ENCODE data around the gene CRYAA.
"Not testable (repeated sequence)": the region's sequence is repeated elsewhere in the genome, so short reads cannot be mapped to it uniquely, and the experiment has no call there.

The CRYAA gene, protein sequence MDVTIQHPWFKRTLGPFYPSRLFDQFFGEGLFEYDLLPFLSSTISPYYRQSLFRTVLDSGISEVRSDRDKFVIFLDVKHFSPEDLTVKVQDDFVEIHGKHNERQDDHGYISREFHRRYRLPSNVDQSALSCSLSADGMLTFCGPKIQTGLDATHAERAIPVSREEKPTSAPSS

DNA sequence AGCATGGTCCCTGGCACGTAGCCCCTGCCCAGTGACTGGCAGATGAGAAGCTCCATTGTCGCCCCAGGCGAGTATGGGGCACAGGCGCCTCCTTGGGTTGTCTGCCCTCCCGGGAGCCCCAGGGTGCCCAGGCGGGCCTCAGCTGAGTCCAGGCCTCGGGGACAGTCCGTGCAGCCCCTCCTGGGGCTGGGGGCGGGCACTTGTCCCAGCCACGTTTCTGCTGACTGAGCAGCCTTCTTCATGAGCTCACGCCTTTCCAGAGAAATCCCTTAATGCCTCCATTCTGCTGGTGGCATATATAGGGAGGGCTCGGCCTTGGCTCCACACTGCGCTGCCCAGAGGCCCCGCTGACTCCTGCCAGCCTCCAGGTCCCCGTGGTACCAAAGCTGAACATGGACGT, at the start of gene CRYAA:
Gene CRYAA, plus strand, starts transcription at position 301 of the 400 bp plus-strand sequence. Its CDS starts 92 bp downstream, at position 393.
- not testable (repeated sequence) for H3K36me3 ChIP-seq (ENCODE audit: insufficient read depth, low read length); H2AFZ ChIP-seq (ENCODE audit: low read length, unreplicated experiment); H3K27me3 ChIP-seq (ENCODE audit: insufficient read depth, low read length); H3K4me3 ChIP-seq (ENCODE audit: low read depth, low read length); H3K4me1 ChIP-seq (ENCODE audit: control insufficient read depth, insufficient read depth, low read length, unreplicated experiment); H3K27ac ChIP-seq (ENCODE audit: low read depth, low read length); H3K79me2 ChIP-seq (ENCODE audit: control insufficient read depth, insufficient read depth, low read length, unreplicated experiment)

DNA sequence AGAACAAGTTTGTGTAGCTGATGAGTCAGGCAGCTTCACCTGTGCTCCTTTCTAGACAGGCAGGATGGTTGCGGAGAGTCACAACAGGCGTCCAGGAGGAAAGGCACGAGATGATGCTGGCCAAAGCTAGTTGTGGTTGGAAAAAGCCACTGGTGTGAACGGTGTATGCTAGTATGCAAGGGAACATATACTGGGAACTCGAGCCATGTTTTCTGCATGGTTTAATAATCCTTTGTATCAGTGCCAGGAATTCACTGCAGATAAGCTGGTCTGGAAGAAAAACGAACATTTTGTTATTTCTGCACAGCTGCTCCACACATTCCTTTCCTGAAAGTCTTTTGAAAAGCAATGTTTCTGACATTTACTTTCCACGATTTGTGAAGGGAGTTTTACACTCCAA, 38.7 kb upstream of the CRYAA start:
- H3K36me3 ChIP-seq (ENCODE audit: insufficient read depth, low read length); H3K27ac ChIP-seq (ENCODE audit: low read depth, low read length); H3K79me2 ChIP-seq (ENCODE audit: control insufficient read depth, insufficient read depth, low read length, unreplicated experiment); H3K4me1 ChIP-seq (ENCODE audit: control insufficient read depth, insufficient read depth, low read length, unreplicated experiment); H2AFZ ChIP-seq (ENCODE audit: low read length, unreplicated experiment); H3K4me3 ChIP-seq (ENCODE audit: low read depth, low read length); H3K27me3 ChIP-seq (ENCODE audit: insufficient read depth, low read length): not testable (repeated sequence)

DNA sequence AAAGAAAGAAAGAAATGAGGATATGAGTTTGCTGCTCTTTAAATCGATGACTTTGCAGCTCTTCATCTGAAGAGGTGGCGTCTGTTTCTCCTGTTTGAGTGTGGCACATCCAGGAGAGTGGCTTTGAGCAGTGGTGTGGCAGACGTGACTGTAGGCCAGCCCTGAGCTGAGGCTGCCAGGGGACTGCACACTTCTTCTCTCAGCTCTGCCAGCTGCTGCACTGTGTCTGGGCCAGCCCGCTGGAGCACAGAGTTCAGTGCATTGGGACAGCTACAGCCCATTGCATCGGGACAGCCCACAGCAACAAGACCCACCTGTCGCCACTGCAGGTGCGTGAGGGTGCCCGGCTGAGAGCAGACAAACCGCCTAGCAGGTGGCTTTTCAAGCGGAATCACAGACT, 34.3 kb upstream of the CRYAA start:
- H3K27me3 ChIP-seq (ENCODE audit: insufficient read depth, low read length); H3K36me3 ChIP-seq (ENCODE audit: insufficient read depth, low read length); H2AFZ ChIP-seq (ENCODE audit: low read length, unreplicated experiment); H3K79me2 ChIP-seq (ENCODE audit: control insufficient read depth, insufficient read depth, low read length, unreplicated experiment); H3K27ac ChIP-seq (ENCODE audit: low read depth, low read length); H3K4me1 ChIP-seq (ENCODE audit: control insufficient read depth, insufficient read depth, low read length, unreplicated experiment); H3K4me3 ChIP-seq (ENCODE audit: low read depth, low read length): not testable (repeated sequence)

DNA sequence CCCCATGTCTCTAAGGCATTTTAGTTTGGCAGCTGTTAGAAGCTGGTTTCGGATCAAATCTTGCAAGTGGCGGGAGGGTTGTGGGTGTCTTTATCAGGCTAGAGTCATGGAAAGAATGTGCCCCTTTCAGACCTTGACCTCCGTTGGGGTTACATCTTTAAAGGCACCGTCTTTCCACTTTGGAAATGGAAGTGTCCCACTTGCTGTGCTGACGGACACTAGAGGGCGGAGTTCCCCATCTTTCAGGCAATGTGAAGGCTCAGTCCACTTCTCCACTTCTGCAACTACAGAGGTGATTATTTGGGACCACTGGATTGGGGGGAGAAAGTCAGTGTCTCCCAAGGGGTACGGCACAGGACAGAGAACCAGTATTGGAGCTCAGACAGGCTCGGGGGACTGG, 29.9 kb upstream of the CRYAA start:
- not testable (repeated sequence) for H3K36me3 ChIP-seq (ENCODE audit: insufficient read depth, low read length); H3K4me3 ChIP-seq (ENCODE audit: low read depth, low read length); H3K79me2 ChIP-seq (ENCODE audit: control insufficient read depth, insufficient read depth, low read length, unreplicated experiment); H3K4me1 ChIP-seq (ENCODE audit: control insufficient read depth, insufficient read depth, low read length, unreplicated experiment); H3K27me3 ChIP-seq (ENCODE audit: insufficient read depth, low read length); H3K27ac ChIP-seq (ENCODE audit: low read depth, low read length); H2AFZ ChIP-seq (ENCODE audit: low read length, unreplicated experiment)

DNA sequence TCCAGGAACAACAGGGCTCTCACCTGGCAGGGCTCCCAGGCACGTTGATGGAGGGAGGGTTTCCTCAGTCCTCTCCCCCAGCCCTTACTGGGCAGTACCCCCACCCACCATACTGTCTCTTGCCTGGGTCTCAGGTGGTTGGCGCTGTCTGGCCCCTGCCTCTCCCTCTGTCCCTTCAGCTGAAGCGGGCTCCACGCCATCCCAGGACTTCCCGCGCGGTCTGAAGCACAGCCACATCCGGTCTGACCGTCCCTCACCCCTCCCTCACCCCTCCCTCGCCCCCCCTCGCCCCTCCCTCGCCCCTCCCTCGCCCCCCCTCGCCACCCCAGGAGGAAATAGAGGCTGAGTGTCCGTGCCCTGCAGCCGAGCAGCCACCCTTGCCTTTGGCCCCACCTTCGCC, 27.4 kb upstream of the CRYAA start:
- not testable (repeated sequence) for H3K36me3 ChIP-seq (ENCODE audit: insufficient read depth, low read length); H2AFZ ChIP-seq (ENCODE audit: low read length, unreplicated experiment); H3K4me1 ChIP-seq (ENCODE audit: control insufficient read depth, insufficient read depth, low read length, unreplicated experiment); H3K4me3 ChIP-seq (ENCODE audit: low read depth, low read length); H3K27ac ChIP-seq (ENCODE audit: low read depth, low read length); H3K79me2 ChIP-seq (ENCODE audit: control insufficient read depth, insufficient read depth, low read length, unreplicated experiment); H3K27me3 ChIP-seq (ENCODE audit: insufficient read depth, low read length)

DNA sequence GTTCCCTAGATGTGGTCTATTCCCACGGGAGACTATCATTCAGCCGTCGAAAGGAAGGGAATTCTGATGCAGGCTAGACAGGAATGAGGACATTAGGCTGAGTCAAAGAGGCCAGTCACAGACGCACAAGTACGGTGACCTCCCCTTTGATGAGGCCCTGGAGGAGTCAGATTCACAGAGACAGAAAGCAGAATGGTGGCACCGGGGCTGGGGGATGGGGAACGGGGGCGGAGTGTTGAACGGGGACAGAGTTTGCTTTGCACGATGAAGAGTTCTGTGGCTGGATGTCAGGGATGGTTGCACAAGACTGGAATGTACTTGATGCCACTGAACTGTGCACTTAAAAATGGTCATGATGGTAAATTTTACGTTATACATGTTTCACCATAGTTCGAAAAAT, 22.2 kb upstream of the CRYAA start:
- not testable (repeated sequence) for H3K27ac ChIP-seq (ENCODE audit: low read depth, low read length); H2AFZ ChIP-seq (ENCODE audit: low read length, unreplicated experiment); H3K4me1 ChIP-seq (ENCODE audit: control insufficient read depth, insufficient read depth, low read length, unreplicated experiment); H3K36me3 ChIP-seq (ENCODE audit: insufficient read depth, low read length); H3K79me2 ChIP-seq (ENCODE audit: control insufficient read depth, insufficient read depth, low read length, unreplicated experiment); H3K27me3 ChIP-seq (ENCODE audit: insufficient read depth, low read length); H3K4me3 ChIP-seq (ENCODE audit: low read depth, low read length)

DNA sequence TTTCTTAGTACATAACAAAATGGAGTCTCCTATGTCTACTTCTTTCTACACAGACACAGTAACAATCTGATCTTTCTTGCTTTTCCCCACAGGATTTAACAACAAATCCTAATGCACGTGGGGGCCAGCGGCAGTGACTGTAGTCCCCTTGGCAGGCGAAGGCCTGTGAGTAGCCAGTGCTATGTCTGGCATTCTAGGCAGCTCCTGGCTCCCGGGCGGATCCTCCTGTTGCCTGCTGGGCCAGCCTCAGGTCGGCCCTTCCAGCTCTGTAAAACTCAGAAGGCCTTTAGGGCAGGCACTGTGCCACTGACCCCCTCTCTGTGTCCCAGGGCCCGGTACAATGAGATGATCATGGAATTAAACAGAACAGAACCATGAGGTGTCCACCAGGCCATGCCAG, 20.8 kb upstream of the CRYAA start:
- not testable (repeated sequence) for H3K4me3 ChIP-seq (ENCODE audit: low read depth, low read length); H3K4me1 ChIP-seq (ENCODE audit: control insufficient read depth, insufficient read depth, low read length, unreplicated experiment); H3K27me3 ChIP-seq (ENCODE audit: insufficient read depth, low read length); H3K27ac ChIP-seq (ENCODE audit: low read depth, low read length); H3K79me2 ChIP-seq (ENCODE audit: control insufficient read depth, insufficient read depth, low read length, unreplicated experiment); H2AFZ ChIP-seq (ENCODE audit: low read length, unreplicated experiment); H3K36me3 ChIP-seq (ENCODE audit: insufficient read depth, low read length)

DNA sequence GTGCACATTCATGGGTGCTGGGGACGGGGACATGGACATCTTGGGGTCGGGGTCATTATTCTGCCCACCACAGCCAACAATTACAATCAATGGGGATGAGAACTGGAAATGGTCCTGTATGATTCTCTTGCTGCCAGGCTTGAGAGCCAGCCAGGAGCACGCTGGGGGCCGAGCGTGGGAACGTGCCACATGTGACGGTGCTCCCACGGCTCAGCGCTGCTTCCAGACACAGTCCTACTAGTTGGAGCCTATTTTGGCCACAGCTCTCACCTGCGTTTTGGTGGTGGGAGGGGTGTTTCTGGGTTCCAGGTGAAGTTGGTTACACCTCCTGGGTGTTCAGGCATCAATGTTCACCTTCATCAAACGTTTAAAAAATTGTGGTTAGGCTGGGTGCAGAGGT, 19.5 kb upstream of the CRYAA start:
- H3K4me3 ChIP-seq (ENCODE audit: low read depth, low read length); H3K36me3 ChIP-seq (ENCODE audit: insufficient read depth, low read length); H3K27me3 ChIP-seq (ENCODE audit: insufficient read depth, low read length); H2AFZ ChIP-seq (ENCODE audit: low read length, unreplicated experiment); H3K4me1 ChIP-seq (ENCODE audit: control insufficient read depth, insufficient read depth, low read length, unreplicated experiment); H3K27ac ChIP-seq (ENCODE audit: low read depth, low read length); H3K79me2 ChIP-seq (ENCODE audit: control insufficient read depth, insufficient read depth, low read length, unreplicated experiment): not testable (repeated sequence)

DNA sequence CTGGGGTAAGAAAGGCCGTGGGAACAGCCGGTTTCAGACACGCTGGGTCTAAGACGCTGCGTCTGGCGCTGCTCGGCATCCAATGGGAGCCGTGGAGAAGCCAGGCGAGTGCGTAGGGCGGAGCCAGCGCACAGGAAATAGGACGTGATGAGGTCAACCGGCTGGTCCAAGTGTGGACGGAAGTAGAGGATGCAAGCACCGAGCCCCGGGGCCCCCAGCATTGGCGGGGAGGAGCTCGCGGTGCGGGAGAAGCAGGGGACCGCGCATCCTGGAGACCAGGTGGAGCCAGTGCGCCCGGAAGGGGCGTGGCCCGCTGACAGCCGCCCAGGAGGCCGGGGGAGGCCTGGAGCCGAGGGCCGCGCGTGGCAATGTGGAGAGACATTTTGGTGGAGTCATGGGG, 15.2 kb upstream of the CRYAA start:
- H3K27me3 ChIP-seq (ENCODE audit: insufficient read depth, low read length); H3K36me3 ChIP-seq (ENCODE audit: insufficient read depth, low read length); H3K4me3 ChIP-seq (ENCODE audit: low read depth, low read length); H3K4me1 ChIP-seq (ENCODE audit: control insufficient read depth, insufficient read depth, low read length, unreplicated experiment); H3K27ac ChIP-seq (ENCODE audit: low read depth, low read length); H3K79me2 ChIP-seq (ENCODE audit: control insufficient read depth, insufficient read depth, low read length, unreplicated experiment); H2AFZ ChIP-seq (ENCODE audit: low read length, unreplicated experiment): not testable (repeated sequence)

DNA sequence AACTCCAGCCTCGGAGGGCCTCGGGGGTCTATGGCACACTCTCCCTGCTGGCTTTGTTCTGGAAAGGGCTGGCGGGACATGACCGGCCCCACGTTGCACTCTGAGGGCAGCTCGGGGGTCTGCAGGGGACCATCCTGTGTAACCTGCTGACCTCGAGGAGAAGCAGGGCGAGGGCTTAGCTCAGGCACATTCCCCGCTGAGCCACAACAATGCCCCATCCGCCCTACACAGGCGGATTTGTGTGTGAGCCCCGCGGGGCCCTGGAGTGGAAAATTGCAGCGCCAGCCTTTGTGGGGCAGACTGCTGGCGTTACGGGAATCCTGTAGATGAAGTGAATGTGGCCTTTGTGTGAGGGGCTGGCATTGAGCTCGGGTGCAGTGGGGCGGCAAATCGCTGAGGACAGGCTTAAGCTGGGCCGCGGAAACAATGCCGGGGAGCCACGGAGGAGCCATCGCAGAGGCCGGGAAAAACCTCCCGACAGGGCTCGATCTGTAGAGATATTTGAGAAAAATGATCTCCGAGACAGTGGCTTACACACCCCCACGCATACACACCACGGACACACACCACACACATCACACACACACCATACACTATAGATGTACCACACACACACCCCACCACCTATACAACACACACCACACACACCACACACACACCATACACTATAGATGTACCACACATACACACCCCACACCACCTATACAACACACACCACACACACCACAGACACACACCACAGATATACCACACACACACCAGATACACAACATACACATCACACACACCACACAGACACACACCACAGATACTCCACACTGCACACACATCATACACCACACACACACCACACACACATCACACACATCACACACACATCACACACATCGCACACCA, 9.3 kb upstream of the CRYAA start:
- not testable (repeated sequence) for H2AFZ ChIP-seq (ENCODE audit: low read length, unreplicated experiment); H3K27me3 ChIP-seq (ENCODE audit: insufficient read depth, low read length); H3K36me3 ChIP-seq (ENCODE audit: insufficient read depth, low read length); H3K4me1 ChIP-seq (ENCODE audit: control insufficient read depth, insufficient read depth, low read length, unreplicated experiment); H3K27ac ChIP-seq (ENCODE audit: low read depth, low read length); H3K4me3 ChIP-seq (ENCODE audit: low read depth, low read length); H3K79me2 ChIP-seq (ENCODE audit: control insufficient read depth, insufficient read depth, low read length, unreplicated experiment)
